Testis (tissue), 2 donors: ENCODE measurements around the gene MYO1G.

Source experiments
- CTCF ChIP-seq, 3 experiments: fragments of 450-650 bp in 2 of 3; fragments of 200-600 bp in 1 of 3; sonication (generic) in 1 of 3; IDR thresholded peaks; one replicate each; pipeline ENCODE4 v1.5.1; 2016 to 2019; ENCODE audit warnings: antibody characterized with exemption in 3 of 3, mild to moderate bottlenecking in 2 of 3, moderate library complexity in 1 of 3
- POLR2A ChIP-seq: fragments of 450-650 bp; IDR thresholded peaks from one replicate; pipeline ENCODE4 v1.6.1; 2017; ENCODE audit warnings: antibody characterized with exemption, mild to moderate bottlenecking, moderate library complexity

GRCh38 chr7:45020915-45021314 is 42.1 kb upstream of the MYO1G start:
- TF ChIP-seq CTCF (IDR thresholded peaks at IDR 0.05) (no peak), POLR2A (no peak)
